ENCODE measurements around the gene FMO4.

DNA sequence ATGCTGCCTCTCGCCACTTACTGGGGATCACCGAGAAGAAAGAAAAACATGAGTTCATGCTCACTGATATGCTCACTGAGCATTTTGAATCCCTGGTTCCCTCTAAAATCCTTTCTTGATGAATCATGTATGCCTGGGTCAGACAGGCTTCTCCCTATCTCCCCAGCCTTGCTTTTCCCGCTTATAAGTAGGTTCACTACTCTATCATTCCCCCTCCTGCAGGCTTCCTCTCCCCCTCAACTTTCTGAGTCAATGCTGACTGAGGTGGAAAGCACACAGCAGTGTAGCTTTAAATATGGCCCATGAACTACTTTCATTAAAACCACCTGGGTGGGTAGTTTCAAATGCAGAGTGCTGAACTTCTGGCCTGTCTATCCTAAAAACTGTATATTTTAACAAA is 41.7 kb downstream of the FMO4 start:
- TF ChIP-seq CTCF (IDR thresholded peaks at IDR 0.05), result no peak
- no peak for TF ChIP-seq POLR2A (IDR thresholded peaks at IDR 0.05)
- TF ChIP-seq POLR2AphosphoS5 (IDR thresholded peaks at IDR 0.05; ENCODE audit: insufficient read depth in 1 of 2, low read depth in 1 of 2), result no peak
